Stimulated activated CD4-positive, alpha-beta T cell treated with anti-CD3 and anti-CD28 coated beads, Interleukin-4, amount 100 ng/mL, for 48 hours (primary cell): ENCODE results near the gene STAT3.
A peak's percentile ranks its signal among the peaks of the same experiment; 100 is the strongest.
"Not testable (repeated sequence)": the region's sequence is repeated elsewhere in the genome, so short reads cannot be mapped to it uniquely, and the experiment has no call there.

Experiments
- DNase-seq, 2 donors: peaks; one replicate each; pipeline ENCODE4 v3.0.0-alpha.2; 2020; ENCODE audit warnings: low read depth in 2 of 2

The STAT3 gene

DNA sequence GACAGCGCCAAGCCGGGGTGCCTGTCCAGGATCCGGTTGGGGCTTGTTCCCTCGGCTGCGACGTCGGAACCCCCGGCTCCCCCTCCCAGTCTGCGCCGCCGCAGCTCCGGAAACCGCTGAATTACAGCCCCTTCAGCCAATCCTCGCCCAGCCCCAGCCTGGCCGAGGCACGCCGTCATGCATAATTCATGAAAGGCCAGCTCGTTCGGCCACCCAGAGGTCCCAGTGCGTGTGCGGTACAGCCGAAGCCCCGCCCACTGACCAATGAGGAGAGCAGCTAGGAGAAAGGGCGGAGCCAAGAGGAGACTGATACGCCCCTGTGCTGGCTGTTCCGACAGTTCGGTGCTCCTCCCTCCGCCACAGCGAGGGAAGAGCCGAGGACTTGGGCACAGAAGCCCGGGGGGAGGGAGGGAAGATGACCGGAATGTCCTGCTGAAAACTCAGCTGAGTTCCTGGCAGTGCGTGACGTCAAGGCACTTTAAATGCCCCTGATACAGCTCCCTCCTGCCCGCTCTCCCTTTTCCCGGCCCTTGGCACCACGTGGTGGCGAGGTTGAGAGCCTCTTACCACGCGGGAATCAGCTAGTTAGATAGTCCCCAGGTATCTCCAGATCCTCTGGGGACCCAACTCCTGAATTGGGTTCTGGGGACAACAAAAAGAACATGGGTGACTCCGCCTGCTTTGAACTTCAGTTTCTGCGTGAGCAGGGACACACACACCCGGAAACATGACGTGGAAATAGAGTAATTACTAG, at the start of gene STAT3:
Gene STAT3, minus strand, starts transcription at position 62 of the 754 bp plus-strand sequence. CDS start 39,926 bp downstream, outside the sequence.
- peak; percentile 100 for DNase-seq

DNA sequence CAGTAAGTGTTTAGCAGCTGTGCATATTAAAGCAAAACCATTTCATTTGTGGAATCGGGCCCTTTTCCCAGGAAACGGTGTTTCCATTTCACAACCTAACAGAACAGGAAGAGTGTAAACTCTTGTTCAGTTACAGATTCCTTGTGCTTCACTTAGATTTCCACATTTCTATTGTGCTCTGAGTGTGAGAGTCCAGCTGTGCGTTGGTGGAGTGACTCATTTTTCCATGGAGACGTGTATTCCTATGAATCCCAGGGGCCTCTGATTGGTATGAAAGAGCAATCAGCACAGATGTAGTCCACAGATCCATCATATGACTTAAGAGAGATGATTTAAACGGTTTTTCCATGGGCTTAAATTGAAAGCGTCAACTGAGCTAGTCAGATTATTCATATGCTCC, 48.1 kb upstream of the STAT3 start:
- DNase-seq = no peak

DNA sequence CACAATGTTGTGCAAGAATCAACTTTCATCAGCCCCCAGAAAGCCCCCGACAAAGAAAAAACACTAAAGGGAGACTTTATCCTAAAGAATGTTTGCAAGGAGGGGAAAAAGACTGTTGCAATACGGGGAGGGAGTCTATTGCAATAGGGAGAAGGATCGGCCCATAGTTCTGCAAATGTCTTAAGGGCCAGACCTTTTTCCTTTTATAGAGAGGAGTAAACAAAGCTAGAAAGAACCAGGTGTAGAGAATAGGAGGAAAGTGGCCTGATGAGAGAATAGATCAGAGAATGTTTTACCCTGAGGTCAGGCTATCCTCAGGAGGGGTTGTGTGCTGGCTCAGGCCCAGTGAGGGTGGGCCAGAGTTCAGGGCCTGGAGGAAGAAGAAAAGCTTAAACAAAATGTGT, 43.5 kb upstream of the STAT3 start:
- no peak for DNase-seq

DNA sequence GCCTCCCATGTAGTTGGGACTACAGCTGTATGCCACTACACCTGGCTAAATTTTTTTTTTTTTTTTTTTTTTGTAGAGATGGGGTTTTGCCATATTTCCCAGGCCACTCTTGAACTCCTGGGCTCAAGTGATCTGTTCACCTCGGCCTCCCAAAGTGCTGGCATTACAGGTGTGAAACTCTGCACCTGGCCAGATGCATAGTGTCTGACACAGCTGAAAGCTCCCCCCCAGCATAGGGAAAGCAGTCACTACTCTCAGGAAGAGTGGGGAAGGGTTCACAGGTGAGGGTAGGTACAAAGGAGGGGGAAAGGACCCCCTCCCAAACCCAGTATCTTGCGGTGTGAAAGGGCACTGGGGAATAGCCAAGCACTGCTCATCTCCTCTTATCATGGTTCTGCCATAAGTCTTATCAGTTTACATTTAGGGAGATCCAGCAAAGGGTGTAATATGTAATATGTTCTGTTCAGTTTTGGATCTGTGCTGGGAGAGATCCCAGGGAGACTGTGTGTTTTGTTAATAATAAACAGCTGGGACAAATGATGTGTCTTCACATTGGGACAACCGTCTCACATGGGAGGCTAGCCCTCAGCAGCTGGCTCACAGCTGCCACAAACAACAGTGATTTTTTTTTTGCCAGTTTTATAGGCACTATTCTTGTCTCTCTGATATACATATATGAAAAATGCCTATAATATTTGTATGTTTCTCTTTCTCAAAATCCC, 41.6 kb upstream of the STAT3 start:
- DNase-seq = no peak

DNA sequence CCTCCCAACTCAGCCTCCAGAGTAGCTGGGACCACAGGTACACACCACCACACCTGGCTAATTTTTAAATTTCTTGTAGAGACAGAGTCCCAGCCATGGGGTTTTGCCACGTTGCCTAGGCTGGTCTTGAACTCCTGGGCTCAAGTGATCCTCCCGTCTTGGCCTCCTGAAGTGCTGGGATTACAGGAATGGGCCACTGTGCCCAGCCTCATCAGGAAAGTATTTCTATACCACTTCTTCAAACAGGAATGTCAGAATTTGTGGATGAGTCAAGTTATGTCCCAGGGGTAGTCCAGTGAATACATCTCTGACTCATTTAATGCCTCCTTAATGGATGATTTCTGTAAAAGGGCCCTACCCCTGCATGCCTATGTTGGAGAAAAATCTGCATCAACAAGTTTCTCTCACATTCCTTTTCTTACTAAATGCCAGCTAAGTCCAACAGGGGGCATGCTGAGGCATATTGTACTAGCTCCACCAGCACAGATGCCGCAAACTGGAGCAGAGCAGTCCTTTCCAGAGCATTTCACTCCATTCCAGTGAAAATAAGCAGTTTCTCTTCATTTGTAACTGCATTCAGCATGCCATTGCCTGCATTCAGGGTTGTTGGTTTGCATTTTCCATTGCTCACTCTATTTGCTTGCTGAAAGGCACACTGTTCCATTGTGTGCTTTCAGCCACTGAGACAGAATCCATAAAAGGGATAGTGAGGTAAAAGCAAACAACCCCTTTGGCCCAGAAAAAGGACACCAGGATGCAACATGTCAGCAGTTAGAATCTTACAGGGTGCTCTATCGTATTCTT, 40.1 kb upstream of the STAT3 start:
- no peak for DNase-seq

DNA sequence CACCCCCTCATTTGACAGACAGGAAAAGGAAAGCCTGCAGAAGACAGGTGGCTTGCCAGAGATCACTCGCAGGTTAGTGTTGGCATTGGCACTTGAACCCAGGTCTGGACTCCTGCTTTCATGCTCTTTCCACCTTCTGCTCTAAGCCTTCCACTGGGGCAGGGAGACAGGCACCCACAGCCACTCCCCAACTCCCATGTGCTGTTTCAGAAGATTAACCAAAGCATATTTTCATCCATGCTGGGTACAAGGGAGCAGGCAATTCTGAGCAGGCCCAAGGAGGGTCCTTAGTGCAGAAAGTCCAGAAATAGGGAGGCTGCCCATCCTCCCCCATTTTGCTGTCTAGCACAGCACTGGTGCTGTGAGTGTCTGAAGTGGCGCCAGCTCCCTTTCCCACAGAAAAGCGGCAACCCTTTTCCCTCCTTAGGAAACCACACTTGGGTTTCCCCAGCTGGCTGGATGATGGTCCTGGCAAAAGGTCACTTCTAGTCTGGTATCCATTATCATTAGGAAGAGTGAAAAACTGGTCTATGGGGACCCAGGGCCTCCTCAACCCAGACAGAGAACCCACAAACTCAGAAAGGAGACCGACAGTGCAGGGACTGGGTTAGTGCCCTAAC, 36.9 kb upstream of the STAT3 start:
- no peak for DNase-seq

DNA sequence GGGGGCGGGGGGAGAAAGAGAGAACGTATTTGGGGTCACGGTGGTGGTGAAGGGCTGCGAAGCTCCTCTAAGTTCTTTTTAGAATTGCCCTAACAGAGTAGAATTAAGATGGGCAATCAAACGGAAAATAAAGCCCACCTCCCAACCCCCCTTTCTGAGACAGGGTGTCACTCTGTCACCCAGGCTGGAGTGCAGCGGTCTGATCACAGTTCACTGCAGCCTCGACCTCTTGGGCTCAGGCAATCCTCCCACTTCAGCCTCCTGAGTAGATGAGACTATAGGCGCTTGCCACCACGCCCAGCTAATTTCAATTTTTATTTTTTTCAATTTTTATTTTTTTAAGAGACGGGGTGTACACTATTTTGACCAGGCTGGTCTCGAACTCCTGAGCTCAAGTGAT, 35.5 kb upstream of the STAT3 start:
- no peak for DNase-seq

DNA sequence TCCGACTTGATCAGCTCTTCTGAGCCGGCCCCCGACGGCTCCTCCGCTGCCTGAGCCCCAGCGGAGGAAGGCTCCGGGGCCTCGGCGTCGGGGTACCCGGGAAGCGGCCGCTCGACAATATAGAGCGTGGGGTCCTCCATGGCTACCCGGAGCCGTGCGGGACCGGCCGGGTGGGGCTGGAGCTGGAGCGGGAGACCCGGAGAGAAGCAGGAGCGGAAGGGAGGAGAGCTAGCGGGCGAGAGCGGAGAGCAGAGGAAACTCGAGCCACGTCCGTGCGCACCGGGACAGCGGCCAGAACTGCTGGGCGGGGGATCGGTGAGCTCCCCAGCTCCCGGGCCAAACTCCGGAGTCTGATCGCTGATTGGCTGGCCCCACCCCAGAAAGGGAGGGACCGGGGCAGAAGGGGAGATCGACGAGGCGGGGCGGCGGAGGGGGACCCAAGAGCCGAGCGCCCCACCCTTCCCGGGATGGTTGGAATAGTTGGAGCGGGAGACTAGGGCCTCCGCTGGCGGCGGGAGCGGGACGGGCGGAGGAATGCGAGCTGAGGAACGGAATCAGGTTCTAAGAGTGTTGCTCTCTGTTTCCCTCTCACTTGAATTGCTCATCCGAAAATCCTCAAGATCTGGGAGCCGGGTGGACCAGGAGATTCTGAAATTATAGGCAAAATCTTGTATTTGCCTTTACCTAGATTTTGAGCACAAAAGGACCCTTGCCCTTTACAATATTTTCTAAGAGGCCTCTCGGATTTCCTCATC, 34.9 kb upstream of the STAT3 start, which contains the start of gene CAVIN1:
Gene CAVIN1, minus strand, starts transcription at position 299 of the 755 bp plus-strand sequence. Its CDS starts 159 bp downstream, at position 140.
- peak in 1 of 2 donors; percentile 27 for DNase-seq

DNA sequence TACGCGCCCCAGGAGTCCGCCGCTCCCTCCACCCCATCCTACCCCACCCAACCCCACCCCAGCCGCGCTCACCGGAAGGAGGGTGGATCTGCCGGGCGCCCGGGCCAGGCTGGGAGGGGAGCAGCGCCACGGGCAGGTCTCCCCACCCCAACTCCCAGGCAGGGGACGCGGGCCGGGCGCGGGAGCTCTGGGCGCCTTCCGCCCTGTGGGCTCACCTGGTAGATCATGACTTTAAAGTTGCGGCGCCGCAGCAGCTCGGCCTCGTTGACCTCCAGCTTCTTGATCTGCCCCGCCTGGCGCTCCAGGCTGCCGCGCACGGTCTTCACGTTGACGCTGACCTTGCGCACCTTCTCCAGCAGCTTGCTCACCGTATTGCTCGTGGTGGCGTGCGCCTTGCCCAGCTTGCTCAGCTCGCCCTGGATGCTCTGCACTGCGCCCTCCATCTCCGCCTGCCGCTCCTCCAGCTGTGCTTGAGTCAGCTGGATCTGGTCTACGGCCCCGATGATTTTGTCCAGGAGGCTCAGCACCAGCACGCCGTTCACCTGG, 34.2 kb upstream of the STAT3 start:
- peak; percentile 22 for DNase-seq

DNA sequence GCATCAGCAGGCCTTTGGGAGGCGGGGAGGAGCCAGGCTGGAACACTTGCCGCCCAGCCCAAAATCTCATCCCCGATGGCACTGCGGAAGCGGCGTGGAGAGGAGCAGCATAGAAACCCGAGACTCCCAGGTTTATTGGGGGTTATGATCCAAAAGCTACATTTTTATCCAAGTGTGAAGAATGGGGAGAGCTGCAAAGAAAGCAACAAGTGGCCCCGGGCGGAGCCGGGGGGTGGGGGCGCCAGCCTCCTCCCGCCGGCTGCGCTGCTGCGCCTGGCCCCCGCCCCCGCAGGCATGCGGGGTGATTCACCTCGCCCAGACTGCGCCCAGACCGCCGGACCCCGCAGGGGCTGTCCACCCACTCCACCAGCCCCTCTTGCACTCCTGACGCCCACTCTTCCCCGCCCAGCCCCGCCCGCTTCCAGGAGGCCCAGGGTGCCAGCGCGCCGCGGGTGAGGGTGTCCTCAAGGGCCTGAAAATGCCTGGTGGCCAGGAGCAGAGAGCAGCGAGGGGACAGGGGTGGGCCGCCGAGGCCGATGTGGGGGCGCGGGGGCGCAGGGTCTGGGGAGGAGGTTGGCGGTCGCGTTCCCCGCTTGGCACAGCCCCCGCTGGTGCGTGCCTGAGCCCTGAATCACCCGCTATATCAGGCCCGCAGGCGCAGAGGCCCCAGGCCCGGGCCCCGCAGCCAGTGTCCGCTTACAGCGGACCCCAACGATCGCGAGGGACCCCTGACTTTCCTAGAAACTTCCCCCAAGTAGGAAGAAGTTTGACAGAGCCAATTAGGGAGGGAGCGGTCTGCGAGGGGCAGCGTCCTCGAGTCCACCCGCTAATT, 33.5 kb upstream of the STAT3 start:
- no peak for DNase-seq

DNA sequence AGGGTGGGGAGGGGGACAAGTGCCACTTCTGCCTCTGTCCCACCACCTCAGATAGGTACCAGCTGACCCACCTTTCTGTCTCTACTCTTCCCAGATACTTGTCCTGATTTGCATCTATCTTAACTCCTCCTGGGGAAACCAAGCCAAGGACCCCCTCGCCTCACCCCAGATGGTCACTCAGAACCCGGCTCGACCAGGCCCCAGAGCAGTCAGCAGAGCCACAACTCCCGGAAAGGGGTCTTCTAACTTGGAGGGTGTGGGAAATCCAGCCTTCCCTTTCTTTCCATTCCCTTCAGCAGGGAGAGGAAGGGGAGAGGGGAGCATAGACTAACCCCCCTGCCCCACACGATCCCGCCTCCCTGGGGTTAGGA, 32.9 kb upstream of the STAT3 start:
- DNase-seq = no peak

DNA sequence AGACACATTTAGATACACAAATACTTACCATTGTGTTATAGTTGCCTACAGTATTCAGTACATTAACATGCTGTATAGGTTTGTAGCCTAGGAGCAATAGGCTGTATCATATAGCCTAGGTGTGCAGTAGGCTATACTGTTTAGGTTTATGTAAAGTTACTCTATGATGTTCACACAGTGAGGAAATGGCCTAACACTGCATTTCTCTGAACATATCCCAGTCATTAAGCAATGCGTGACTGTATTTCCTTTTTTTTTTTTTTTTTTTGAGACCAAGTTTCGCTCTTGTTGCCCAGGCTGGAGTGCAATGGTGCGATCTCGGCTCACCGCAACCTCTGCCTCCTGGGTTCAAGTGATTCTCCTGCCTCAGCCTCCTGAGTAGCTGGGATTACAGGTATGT, 29.7 kb upstream of the STAT3 start:
- DNase-seq = not testable (repeated sequence)

DNA sequence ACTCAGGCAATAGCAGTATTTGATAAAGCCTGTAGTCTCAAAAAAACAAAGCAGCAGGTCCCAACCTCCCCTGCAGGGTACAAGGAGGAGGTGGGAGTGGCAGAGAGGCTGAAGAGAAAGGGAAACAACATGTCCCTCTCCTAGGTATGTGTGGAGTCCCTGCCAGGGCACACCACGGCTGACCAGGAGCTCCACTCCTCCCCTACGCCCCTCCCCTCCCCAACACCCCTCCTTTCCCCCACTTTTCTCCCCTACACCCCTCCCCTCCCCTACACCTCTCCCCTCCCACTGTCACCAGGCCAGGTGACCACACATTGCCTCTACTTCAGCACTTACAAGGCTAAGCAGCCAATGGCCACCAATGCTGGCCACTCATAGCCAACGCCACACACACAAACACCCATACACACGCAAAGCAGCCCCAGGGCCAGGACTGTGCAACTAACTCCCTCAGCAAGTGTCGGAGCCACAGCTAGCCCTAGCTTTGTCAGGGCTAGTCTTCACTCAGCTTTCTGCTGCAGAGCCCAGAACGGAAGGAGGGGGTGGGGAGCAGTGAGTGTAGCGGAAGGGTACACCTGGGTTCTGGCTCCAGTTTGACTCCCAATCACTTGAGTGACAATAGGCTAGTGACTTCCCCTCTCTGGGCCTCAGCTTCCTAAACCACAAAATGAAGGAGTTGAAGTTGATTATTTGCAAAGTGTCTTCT, 26.6 kb upstream of the STAT3 start:
- peak; percentile 41 to 52 for DNase-seq

DNA sequence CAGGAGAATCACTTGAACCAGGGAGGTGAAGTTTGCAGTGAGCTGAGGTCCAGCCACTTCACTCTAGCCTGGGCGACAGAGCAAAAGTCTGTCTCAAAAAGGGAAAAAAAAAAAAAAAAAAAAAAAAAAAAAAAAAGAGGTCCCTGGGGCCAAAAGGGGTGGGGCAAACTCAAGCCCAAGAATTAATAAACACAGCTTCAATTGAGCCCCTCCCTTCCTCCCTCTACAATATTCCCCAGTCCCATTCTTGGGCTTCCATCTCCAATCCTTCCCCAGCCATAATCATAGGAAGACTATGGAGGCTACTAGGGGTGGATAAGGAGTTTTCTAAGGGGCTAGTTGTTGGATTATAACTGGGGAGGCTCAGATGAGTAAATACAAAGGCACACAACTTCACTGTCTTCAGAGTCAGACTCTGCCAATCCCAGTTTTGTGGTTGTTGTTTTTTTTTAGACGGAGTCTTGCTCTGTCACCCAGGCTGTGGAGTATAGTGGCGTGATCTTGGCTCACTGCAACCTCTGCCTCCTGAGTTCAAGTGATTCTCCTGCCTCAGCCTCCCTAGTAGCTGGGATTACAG, 25.3 kb upstream of the STAT3 start:
- DNase-seq = no peak

DNA sequence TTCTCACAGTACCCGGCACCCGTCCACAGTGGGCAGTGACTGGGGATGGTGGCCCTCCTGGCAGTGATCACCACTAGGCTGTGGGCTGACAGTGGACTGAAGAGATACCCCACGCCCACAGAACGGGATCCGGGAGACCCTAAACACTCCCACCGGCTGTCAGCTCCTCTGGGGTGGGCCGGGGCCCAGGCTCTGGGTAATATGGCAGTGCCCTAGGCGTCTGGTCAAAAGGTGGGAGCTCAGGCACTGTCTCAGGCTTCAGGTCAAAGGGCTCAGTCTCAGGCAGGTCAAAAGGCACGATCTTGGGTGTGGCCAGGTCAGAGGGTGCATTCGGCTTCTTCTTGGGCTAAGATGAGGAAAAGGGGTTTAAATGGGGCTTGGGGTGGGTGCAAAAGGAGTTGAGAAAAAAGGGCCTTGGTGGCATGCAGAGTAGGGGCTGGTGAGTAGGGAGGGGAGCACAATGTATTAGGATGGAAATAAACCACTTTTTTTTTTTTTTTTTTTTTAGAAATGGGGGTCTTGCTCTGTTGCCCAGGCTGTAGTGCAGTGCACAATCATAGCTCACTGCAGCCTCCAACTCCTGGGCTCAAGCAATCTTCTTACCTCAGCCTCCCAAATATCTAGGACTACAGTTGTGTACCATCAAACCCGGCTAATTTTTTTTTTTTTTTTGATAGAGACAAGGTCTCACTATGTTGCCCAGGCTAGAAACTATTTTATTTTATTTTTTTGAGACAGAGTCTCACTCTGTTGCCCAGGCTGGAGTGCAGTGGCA, 23.9 kb upstream of the STAT3 start:
- no peak for DNase-seq

DNA sequence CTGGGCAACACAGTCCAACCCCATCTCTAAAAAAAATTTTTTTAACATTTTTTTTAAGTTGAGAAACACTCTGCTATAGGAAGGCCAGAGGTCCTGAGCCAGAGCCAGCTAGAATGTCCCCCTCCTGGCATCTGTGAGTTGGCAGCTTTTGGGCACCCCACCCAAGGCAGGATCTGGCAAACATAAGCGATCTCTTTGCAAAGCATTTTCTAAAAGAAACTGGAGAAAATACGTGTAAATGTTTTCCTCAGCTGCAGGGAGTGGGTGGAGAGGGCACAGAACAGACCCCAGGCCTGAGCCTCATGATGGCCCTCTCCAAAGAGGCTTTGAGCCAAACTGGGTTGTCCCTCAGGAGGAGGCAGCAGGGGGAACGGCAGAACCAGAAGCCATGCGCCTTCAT, 23.1 kb upstream of the STAT3 start:
- no peak for DNase-seq

DNA sequence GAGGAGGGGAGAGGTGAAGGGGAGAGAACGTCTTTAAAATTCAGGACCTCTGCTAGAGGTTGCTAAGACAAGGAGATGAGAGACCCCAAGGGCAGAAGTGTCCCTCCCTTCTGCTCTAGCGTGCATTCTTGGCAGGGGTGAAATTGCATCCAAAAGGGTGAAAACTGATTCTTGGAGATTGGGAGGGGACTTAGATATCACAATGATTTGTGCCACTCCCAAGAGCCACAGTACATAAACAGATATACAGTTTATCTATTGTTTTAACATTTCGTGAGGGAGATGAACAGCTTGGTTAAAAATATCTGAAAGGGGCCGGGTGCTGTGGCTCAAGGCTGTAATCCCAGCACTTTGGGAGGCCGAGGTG, 22.1 kb upstream of the STAT3 start:
- DNase-seq = no peak
